IMR-90 (cell line): Measurements from ENCODE around the gene ST7.

Source experiments
- BHLHE40 ChIP-seq: fragments of 150-350 bp; IDR thresholded peaks from 2 replicates; pipeline ENCODE4 v1.6.1; 2016; ENCODE audit warnings: mild to moderate bottlenecking, low read depth, low read length
- CEBPB ChIP-seq: IDR thresholded peaks from 2 replicates; pipeline ENCODE4 v1.6.1; 2012; ENCODE audit warnings: low read depth, low read length, improper control_type of control experiment
- MXI1 ChIP-seq: IDR thresholded peaks from 2 replicates; pipeline ENCODE4 v1.6.1; 2012; ENCODE audit warnings: low read depth, mild to moderate bottlenecking, low read length, moderate library complexity, borderline replicate concordance
- POLR2A ChIP-seq: IDR thresholded peaks from 2 replicates; pipeline ENCODE4 v1.6.1; 2012; ENCODE audit warnings: mild to moderate bottlenecking, low read depth, low read length
- RAD21 ChIP-seq: IDR thresholded peaks from 2 replicates; pipeline ENCODE4 v1.6.1; 2012; ENCODE audit warnings: low read length, improper control_type of control experiment
- RCOR1 ChIP-seq: IDR thresholded peaks from 2 replicates; pipeline ENCODE4 v1.6.1; 2012; ENCODE audit warnings: mild to moderate bottlenecking, low read length, improper control_type of control experiment; ENCODE audit not compliant: insufficient replicate concordance
- RFX5 ChIP-seq: IDR thresholded peaks from 2 replicates; pipeline ENCODE4 v1.8.0; 2012; ENCODE audit warnings: low read depth, mild to moderate bottlenecking, low read length, moderate library complexity
- SMC3 ChIP-seq: fragments of 150-350 bp; IDR thresholded peaks from 2 replicates; pipeline ENCODE4 v1.6.1; 2016; ENCODE audit warnings: low read depth, mild to moderate bottlenecking, antibody characterized with exemption, low read length, moderate library complexity
- TF ChIP-seq, protein P1 (sequence below): conservative IDR thresholded peaks from 2 replicates; pipeline ENCODE4 v1.5.1; 2012; ENCODE audit warnings: mild to moderate bottlenecking, low read depth, low read length, improper control_type of control experiment
- TF ChIP-seq, protein P2 (sequence below): fragments of 150-350 bp; IDR thresholded peaks from 2 replicates; pipeline ENCODE4 v1.6.1; 2017; ENCODE audit warnings: mild to moderate bottlenecking, antibody characterized with exemption, low read length, low read depth
- TF ChIP-seq, protein P3 (sequence below): fragments of 150-350 bp; IDR thresholded peaks from 2 replicates; pipeline ENCODE4 v1.6.1; 2016; ENCODE audit warnings: low read depth, mild to moderate bottlenecking, low read length, moderate library complexity, borderline replicate concordance

DNA sequence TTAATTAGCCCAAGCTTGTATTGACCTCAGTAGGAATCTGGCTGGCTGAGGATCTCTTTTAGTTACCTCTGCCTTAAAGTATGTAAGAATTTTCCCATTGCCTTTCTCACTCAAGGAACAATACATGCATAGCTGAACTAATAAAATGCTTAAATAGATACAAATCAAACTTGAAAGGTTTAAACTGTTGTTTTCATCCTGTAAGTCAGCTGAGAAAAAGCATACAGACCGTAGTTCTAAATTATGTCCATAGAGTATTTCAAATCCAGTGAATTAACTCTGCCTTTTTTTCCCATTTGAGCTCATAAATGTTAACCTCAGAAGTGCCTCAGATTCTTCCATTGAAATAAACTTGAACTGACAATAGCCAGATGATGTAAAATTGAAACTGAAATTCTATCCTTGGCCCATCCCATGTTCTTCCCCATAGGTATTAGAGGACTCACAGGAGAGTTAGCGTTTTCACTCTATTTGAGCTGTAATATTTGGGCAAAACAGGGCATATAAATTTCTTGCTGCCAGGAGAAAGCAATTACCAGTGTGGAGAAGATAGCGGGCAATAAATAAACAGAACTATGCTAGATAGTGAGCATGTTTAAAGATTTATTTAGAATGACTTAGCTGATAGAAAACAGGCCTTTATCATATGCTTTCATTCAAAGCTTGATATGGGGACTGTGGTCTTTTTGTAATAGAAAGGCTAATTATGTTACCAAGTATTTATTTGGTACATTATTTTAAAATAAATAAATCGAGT lies 205.8 kb downstream of the ST7 start:
- TF ChIP-seq RFX5 (no peak), CEBPB (no peak), BHLHE40 (no peak), RCOR1 (no peak), RAD21 (no peak), MXI1 (no peak), POLR2A (no peak), SMC3 (no peak)
- TF ChIP-seq, protein P1, sequence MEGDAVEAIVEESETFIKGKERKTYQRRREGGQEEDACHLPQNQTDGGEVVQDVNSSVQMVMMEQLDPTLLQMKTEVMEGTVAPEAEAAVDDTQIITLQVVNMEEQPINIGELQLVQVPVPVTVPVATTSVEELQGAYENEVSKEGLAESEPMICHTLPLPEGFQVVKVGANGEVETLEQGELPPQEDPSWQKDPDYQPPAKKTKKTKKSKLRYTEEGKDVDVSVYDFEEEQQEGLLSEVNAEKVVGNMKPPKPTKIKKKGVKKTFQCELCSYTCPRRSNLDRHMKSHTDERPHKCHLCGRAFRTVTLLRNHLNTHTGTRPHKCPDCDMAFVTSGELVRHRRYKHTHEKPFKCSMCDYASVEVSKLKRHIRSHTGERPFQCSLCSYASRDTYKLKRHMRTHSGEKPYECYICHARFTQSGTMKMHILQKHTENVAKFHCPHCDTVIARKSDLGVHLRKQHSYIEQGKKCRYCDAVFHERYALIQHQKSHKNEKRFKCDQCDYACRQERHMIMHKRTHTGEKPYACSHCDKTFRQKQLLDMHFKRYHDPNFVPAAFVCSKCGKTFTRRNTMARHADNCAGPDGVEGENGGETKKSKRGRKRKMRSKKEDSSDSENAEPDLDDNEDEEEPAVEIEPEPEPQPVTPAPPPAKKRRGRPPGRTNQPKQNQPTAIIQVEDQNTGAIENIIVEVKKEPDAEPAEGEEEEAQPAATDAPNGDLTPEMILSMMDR = no peak
- TF ChIP-seq, protein P2, sequence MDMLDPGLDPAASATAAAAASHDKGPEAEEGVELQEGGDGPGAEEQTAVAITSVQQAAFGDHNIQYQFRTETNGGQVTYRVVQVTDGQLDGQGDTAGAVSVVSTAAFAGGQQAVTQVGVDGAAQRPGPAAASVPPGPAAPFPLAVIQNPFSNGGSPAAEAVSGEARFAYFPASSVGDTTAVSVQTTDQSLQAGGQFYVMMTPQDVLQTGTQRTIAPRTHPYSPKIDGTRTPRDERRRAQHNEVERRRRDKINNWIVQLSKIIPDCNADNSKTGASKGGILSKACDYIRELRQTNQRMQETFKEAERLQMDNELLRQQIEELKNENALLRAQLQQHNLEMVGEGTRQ = no peak
- TF ChIP-seq, protein P3, sequence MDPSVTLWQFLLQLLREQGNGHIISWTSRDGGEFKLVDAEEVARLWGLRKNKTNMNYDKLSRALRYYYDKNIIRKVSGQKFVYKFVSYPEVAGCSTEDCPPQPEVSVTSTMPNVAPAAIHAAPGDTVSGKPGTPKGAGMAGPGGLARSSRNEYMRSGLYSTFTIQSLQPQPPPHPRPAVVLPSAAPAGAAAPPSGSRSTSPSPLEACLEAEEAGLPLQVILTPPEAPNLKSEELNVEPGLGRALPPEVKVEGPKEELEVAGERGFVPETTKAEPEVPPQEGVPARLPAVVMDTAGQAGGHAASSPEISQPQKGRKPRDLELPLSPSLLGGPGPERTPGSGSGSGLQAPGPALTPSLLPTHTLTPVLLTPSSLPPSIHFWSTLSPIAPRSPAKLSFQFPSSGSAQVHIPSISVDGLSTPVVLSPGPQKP = no peak
